ENCODE results near the gene G6PC3.
"Not testable (repeated sequence)": the region's sequence is repeated elsewhere in the genome, so short reads cannot be mapped to it uniquely, and the experiment has no call there.

G6PC3 gene

DNA sequence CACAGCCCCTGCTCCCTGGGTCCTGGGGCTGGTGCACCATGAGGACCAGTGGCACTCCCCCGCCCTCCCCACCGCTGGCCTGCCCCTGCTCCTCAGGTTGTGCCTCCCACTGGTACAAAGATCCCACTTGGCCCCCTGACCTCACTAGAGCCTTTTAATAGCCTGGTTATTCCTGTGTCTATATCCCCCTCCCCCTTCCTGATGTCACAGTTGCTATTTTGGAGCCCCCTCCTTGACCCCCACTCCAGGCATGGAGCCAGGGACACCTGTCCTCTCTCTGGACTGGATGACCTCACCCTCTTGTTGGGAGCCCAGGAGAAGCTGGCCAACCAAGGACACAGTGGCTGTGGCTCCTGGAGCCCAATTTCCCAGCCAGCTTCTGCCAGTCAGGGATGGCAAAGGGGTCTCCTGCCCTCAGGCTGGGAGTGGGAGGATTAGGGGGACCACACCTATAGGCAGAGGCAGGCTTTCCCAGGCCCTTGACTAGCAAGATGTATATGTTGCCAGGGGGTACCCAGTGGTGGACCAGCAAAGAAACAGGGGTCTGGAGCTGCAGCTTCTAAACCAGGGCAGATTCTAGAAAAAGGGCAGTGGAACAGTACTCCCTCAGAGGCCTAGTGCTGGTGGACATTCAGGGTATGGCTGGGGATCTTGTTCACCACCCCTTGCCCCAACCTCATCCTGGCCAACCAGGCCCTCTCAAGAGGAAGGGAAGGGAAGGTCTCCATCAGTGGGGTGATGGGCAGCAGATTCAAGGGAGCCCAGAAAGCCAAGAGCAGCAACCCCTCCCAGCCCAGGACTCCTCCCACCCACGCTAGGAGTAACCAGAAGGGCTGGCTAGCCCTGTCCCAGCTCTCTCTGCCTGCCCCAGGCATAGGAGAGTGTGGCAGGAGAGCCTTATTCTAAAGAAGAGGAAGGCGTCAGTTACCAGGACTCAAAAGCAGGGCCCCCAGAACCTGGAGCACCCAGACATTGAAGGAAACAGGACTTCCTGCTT, 42.0 kb downstream of the G6PC3 start:
- in situ Hi-C loops (cut with MboI; ENCODE audit: low sequenced_read_pairs), result no loop called here

GRCh38 chr17:44113382-44113781, 42.8 kb downstream of the G6PC3 start:
- in situ Hi-C loops (cut with MboI; ENCODE audit: low sequenced_read_pairs), result no loop called here
- no peak for DNase-seq (ENCODE audit: low spot score in 2 of 2)
- Histone ChIP-seq H3K4me1 (peaks cover 7% of the 10 kb centered on the region), H3K36me3 (replicated peaks) (no peaks in the 10 kb centered on the region), H3K27me3 (ENCODE audit: low read depth) (no peaks in the 10 kb centered on the region), H3K9me3 (no peaks in the 10 kb centered on the region), H3K4me3 (no peak overlapping the region)

More for the DNA sequence above, 42.0 kb downstream of the G6PC3 start:
- H3K27me3 ChIP-seq (ENCODE audit: low read depth), result no peaks in the 10 kb centered on the region
- DNase-seq (ENCODE audit: low spot score in 2 of 2), result no peak
- peaks cover 7% of the 10 kb centered on the region for H3K4me1 ChIP-seq
- no peaks in the 10 kb centered on the region for H3K9me3 ChIP-seq
- no peaks in the 10 kb centered on the region for H3K36me3 ChIP-seq (replicated peaks)
- H3K4me3 ChIP-seq, result no peak overlapping the region

GRCh38 chr17:44113868-44114840, 43.6 kb downstream of the G6PC3 start:
- H3K4me1 ChIP-seq, result peaks cover 7% of the 10 kb centered on the region
- in situ Hi-C loops (cut with MboI; ENCODE audit: low sequenced_read_pairs), result no loop called here
- H3K27me3 ChIP-seq (ENCODE audit: low read depth), result no peaks in the 10 kb centered on the region
- H3K4me3 ChIP-seq, result no peak overlapping the region
- no peaks in the 10 kb centered on the region for H3K9me3 ChIP-seq
- no peaks in the 10 kb centered on the region for H3K36me3 ChIP-seq (replicated peaks)
- DNase-seq (ENCODE audit: low spot score in 2 of 2), result no peak

DNA sequence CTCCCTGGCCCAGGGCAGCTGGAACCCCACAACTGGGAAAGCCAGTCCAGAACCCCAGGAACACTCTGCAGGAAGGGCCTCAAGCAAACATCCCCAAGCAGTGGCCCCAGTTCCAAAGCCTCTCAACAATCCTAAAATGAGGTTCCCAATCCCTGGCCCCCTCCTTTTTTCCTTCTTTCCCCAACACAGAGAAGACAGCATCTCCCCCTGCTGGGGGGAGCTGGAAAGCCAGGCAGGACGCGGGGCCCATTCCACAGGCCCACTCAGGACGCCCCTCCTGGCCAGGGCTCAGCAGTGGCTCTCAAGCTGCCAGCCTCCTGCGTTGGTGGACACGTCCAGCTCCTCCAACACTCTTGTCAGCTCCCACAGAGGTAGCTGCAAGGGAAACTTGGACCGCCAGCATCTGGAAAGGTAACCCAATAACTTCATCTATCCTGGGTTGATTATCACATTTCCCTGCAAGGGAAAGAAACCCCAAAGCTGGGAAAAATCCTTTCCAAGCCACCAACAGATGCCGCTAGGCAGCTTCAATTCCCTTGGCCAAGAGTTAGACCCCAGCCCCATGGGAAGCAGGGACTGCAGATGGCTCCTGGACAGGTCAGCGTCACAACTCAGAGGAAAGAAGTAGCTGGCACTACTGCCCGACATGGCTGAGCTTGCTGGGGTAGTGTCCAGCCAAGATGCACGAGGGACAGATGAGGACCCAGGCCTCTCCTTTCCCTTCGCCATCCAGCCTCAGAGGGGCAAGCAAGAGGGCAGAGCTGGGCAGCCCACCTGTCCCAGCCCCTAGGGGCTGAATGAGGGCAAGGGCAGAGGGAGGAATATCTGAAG, 45.3 kb downstream of the G6PC3 start:
- Histone ChIP-seq H3K9me3 (no peaks in the 10 kb centered on the region), H3K4me1 (peaks cover 6% of the 10 kb centered on the region), H3K36me3 (replicated peaks) (no peaks in the 10 kb centered on the region), H3K27me3 (ENCODE audit: low read depth) (no peaks in the 10 kb centered on the region), H3K4me3 (no peak overlapping the region)
- in situ Hi-C loops (cut with MboI; ENCODE audit: low sequenced_read_pairs), result no loop called here
- DNase-seq (ENCODE audit: low spot score in 2 of 2), result peak in 1 of 2 experiments; percentile 67

DNA sequence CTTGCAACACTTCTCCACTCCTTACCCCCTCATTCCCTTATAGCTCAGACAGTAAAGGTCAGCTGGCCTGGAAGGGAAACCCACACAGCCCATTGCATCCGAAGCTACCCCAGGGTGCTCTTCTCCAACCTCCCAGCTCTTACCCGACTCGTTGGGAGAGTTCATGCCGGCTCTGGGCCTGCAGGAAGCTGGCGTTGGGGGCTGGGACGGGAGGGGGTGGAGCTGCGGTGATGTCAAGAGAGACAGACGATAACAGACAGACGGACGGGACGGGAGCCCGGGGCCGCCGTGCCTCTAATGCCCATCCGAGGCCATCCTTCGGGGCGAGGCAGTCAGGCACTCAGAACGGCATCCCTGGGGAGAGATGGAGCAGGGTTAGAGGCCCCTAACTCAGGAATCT, 46.8 kb downstream of the G6PC3 start:
- DNase-seq (ENCODE audit: low spot score in 2 of 2), result no peak
- no peaks in the 10 kb centered on the region for H3K36me3 ChIP-seq (replicated peaks)
- H3K9me3 ChIP-seq, result no peaks in the 10 kb centered on the region
- no peak overlapping the region for H3K4me3 ChIP-seq
- H3K4me1 ChIP-seq, result peaks cover 5% of the 10 kb centered on the region
- no peaks in the 10 kb centered on the region for H3K27me3 ChIP-seq (ENCODE audit: low read depth)
- in situ Hi-C loops (cut with MboI; ENCODE audit: low sequenced_read_pairs), result no loop called here

DNA sequence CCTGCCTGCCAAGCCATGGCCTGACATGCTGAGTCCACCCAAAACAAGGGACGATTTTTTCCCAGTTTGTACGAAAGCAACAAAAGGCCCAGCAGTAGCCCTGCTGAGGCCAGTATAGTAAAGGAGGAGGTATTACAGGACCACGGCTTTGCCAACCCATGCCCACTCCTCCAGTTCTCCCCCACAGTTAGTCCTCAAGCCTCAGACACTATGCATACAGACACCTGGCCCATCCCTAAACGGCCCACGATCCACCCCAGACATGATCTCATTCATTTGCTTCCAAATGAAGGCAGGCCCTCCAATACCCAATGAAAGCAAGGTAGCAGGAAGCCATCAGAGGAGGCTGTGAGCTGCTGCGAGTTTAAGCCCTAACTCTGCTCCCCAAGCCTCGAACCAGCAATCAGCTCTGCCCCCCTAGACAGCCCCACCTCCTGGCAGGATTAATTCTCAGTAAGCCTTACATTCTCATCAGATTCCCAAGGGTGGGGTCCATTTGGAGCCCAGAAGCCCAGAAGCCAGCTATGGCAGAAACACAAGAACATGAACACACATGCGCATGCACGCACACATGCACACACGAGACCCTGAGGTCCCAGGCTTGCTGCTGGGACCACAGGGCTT, 48.0 kb downstream of the G6PC3 start:
- Histone ChIP-seq H3K4me1 (peaks cover 5% of the 10 kb centered on the region), H3K4me3 (no peak overlapping the region), H3K9me3 (no peaks in the 10 kb centered on the region), H3K36me3 (replicated peaks) (no peaks in the 10 kb centered on the region), H3K27me3 (ENCODE audit: low read depth) (no peaks in the 10 kb centered on the region)
- in situ Hi-C loops (cut with MboI; ENCODE audit: low sequenced_read_pairs), result no loop called here
- no peak for DNase-seq (ENCODE audit: low spot score in 2 of 2)

DNA sequence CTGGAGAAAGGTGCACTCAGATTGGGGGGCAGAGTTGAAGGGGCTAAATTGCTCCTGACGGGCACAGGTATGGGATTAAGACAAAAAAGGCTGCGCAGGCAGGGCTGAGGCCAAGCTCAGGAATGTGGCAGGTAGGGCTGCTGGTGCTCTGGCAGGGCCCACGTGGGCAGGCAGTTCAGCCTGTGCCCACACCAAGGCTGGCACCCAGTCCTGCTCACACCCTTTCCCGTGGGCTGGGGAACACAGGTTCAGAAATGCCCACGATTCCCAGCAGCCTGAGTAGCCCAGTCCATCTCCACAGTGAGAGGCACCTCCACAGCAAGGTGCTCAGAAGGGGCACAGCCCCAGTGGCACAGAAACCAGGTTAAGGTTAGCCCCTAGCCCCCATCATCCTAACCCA, 48.5 kb downstream of the G6PC3 start:
- Histone ChIP-seq H3K36me3 (replicated peaks) (no peaks in the 10 kb centered on the region), H3K27me3 (ENCODE audit: low read depth) (no peaks in the 10 kb centered on the region), H3K4me1 (peaks cover 5% of the 10 kb centered on the region), H3K4me3 (no peak overlapping the region), H3K9me3 (no peaks in the 10 kb centered on the region)
- no peak for DNase-seq (ENCODE audit: low spot score in 2 of 2)
- in situ Hi-C loops (cut with MboI; ENCODE audit: low sequenced_read_pairs), result no loop called here

- no peak for DNase-seq (ENCODE audit: low spot score in 2 of 2)
- Histone ChIP-seq H3K36me3 (replicated peaks) (no peaks in the 10 kb centered on the region), H3K9me3 (no peaks in the 10 kb centered on the region), H3K27me3 (ENCODE audit: low read depth) (no peaks in the 10 kb centered on the region), H3K4me1 (peaks cover 11% of the 10 kb centered on the region), H3K4me3 (no peak overlapping the region)
- in situ Hi-C loops (cut with MboI; ENCODE audit: low sequenced_read_pairs), result no loop called here
Measured at GRCh38 chr17:44119798-44120197, 49.3 kb downstream of the G6PC3 start.

DNA sequence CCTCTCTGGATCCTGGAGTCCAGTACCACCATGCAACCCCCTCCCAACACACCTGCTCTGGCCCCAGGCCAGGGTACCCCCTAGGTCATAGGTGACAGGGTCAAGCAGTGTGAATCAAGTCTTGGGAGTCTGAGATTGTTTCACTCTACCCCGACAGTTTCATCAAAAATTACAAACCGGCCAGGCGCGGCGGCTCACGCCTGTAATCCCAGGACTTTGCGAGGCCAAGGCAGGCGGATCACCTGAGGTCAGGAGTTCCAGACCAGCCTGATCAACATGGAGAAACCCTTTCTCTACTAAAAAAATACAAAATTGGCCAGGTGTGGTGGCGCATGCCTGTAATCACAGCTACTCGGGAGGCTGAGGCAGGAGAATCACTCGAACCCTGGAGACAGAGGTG, 49.7 kb downstream of the G6PC3 start:
- peaks cover 11% of the 10 kb centered on the region for H3K4me1 ChIP-seq
- H3K27me3 ChIP-seq (ENCODE audit: low read depth); in situ Hi-C loops (cut with MboI; ENCODE audit: low sequenced_read_pairs); DNase-seq (ENCODE audit: low spot score in 2 of 2); H3K4me3 ChIP-seq; H3K9me3 ChIP-seq; H3K36me3 ChIP-seq (replicated peaks): not testable (repeated sequence)

DNA sequence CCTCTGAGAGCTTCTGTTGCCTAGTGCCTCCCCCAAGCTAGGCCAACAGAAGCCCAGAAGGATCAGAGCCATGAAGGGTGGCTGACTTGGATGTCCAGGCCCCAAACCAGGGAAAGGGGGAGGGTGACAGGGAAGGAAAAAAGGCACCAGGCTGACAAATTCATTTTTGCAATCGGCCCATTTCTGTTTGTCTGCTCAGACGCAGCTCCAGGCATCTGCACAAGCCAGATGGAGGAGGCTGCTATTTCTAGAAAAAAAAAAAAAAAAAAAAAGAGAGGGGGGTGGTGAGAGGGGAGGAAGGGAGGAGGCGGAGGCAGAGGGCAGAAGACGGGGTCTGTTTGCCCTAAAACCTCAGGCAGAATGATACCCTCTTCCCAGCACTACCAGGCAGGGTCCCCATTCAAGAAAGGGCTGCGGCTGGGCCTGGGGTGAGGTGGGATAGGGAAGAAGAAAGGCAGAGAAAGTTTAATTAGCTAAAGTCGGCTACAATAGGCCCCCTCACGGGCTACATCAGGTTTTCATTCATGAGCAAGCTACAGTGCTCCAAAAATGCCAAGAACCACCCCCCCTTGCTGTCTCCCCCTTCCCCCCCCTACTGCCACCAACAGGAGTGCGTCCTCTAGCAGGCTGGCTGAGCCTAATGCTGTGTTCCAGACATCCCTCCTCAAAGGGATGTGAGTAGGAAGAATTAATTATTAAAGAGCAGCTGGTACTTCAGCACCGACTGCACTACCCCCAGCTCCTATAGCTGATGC, 50.5 kb downstream of the G6PC3 start:
- no peak overlapping the region for H3K4me3 ChIP-seq
- H3K4me1 ChIP-seq, result peaks cover 11% of the 10 kb centered on the region
- H3K9me3 ChIP-seq, result no peaks in the 10 kb centered on the region
- DNase-seq (ENCODE audit: low spot score in 2 of 2), result no peak
- no peaks in the 10 kb centered on the region for H3K36me3 ChIP-seq (replicated peaks)
- in situ Hi-C loops (cut with MboI; ENCODE audit: low sequenced_read_pairs), result no loop called here
- no peaks in the 10 kb centered on the region for H3K27me3 ChIP-seq (ENCODE audit: low read depth)

GRCh38 chr17:44121997-44122815, 51.7 kb downstream of the G6PC3 start:
- no peaks in the 10 kb centered on the region for H3K36me3 ChIP-seq (replicated peaks)
- H3K9me3 ChIP-seq, result no peaks in the 10 kb centered on the region
- in situ Hi-C loops (cut with MboI; ENCODE audit: low sequenced_read_pairs), result no loop called here
- H3K27me3 ChIP-seq (ENCODE audit: low read depth), result no peaks in the 10 kb centered on the region
- H3K4me3 ChIP-seq, result peak overlapping the region; percentile 56
- peaks cover 11% of the 10 kb centered on the region for H3K4me1 ChIP-seq
- no peak for DNase-seq (ENCODE audit: low spot score in 2 of 2)

Data from HAP-1 (cell line).